Measurements from ENCODE around the gene SERINC2.

DNA sequence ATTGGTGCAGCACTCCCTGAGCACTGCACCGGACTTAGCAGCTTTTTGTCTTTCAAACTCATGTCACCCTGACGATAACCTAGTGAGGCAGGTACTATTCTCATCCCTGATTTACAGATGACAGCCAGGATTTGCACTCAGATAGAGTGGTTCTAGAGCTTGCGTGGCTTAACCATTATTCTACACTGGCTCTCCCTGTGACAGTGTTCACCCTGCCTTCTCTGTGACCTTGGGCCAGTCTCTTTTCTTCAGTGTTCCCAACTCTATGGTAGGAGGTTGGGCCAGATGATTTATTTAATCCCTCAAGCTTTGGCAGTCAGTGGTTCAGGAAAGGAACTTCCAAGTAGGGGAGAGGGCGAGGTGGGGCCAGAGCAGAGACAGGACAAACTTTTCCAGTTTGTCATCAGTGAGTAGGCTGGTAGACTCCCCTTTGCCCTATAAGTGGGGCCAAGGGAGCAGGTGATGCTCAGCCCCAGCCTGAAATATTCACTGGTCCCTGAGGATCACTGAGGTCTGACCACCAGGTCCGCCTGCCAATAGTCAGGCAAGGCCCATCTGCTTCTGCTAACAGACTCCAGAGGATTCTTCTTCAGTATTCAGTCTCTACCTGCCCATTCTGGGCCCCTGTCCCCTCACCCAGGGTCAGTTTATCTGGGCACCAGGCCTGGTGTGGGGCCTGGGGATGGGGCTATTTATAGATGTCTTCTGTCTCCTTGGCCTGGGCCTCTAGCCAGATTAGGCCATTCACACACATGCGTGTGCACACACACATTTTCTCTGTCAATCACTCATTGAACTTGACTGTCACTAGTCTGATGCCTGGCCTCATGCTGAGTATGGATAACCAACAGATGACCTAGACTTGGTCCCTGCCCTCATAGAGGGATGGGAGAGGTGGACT is 31.4 kb upstream of the SERINC2 start:
- no peak for TF ChIP-seq EZH2 (IDR thresholded peaks at IDR 0.05; ENCODE audit: insufficient read depth, low read length)
- TF ChIP-seq, protein P1, sequence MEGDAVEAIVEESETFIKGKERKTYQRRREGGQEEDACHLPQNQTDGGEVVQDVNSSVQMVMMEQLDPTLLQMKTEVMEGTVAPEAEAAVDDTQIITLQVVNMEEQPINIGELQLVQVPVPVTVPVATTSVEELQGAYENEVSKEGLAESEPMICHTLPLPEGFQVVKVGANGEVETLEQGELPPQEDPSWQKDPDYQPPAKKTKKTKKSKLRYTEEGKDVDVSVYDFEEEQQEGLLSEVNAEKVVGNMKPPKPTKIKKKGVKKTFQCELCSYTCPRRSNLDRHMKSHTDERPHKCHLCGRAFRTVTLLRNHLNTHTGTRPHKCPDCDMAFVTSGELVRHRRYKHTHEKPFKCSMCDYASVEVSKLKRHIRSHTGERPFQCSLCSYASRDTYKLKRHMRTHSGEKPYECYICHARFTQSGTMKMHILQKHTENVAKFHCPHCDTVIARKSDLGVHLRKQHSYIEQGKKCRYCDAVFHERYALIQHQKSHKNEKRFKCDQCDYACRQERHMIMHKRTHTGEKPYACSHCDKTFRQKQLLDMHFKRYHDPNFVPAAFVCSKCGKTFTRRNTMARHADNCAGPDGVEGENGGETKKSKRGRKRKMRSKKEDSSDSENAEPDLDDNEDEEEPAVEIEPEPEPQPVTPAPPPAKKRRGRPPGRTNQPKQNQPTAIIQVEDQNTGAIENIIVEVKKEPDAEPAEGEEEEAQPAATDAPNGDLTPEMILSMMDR (IDR thresholded peaks at IDR 0.05; ENCODE audit: insufficient read depth, low read depth, low read length): no peak

Measured in astrocyte (in vitro differentiated cells and primary cell).